GM23338 (cell line): ENCODE data around the gene HSPD1. TPM values are rescaled to one million over a fixed set of nuclear protein-coding genes. Genes with fewer than 3 reads are reported as not detected.
A peak's percentile ranks its signal among the peaks of the same experiment; 100 is the strongest.

Experiments
- ATAC-seq: fragments of 200-7000 bp; cut with Tn5 transposase; 3 replicates; pipeline ENCODE4 v1.9.1; 2020
- DNase-seq: peaks from one replicate; pipeline ENCODE4 v3.0.0-alpha.2; 2015; ENCODE audit warnings: low spot score
- H2AFZ ChIP-seq: fragments of 200-600 bp; sonication (generic); 2 replicates; pipeline ENCODE4 v1.8.0; 2016; ENCODE audit warnings: antibody characterized with exemption, mild to moderate bottlenecking, moderate library complexity
- H3F3A ChIP-seq: fragments of 200-600 bp; sonication (generic); replicated peaks from 2 replicates; pipeline ENCODE4 v1.8.0; 2017; ENCODE audit warnings: antibody characterized with exemption, mixed run types, low read depth
- H3K27ac ChIP-seq: fragments of 200-600 bp; sonication (generic); 2 replicates; pipeline ENCODE4 v1.6.1; 2016; ENCODE audit warnings: low read depth
- H3K27me3 ChIP-seq: fragments of 200-600 bp; sonication (generic); 2 replicates; pipeline ENCODE4 v1.8.0; 2016; ENCODE audit warnings: mild to moderate bottlenecking, mixed run types, moderate library complexity; ENCODE audit not compliant: insufficient read depth
- H3K36me3 ChIP-seq: fragments of 200-600 bp; sonication (generic); 2 replicates; pipeline ENCODE4 v1.8.0; 2016; ENCODE audit warnings: mild to moderate bottlenecking; ENCODE audit not compliant: insufficient read depth
- H3K4me1 ChIP-seq: fragments of 200-600 bp; sonication (generic); 2 replicates; pipeline ENCODE4 v1.8.0; 2016; ENCODE audit warnings: mild to moderate bottlenecking, moderate library complexity; ENCODE audit not compliant: insufficient read depth
- H3K4me2 ChIP-seq: fragments of 200-600 bp; sonication (generic); 2 replicates; pipeline ENCODE4 v1.7.1; 2017; ENCODE audit warnings: mixed run types
- H3K4me3 ChIP-seq: fragments of 200-600 bp; sonication (generic); 2 replicates; pipeline ENCODE4 v1.6.1; 2016; ENCODE audit warnings: mixed run types
- H3K79me2 ChIP-seq: fragments of 200-600 bp; sonication (generic); replicated peaks from 2 replicates; pipeline ENCODE4 v1.8.0; 2017; ENCODE audit warnings: mild to moderate bottlenecking; ENCODE audit not compliant: insufficient read depth
- H3K9me2 ChIP-seq: fragments of 200-600 bp; sonication (generic); 2 replicates; pipeline ENCODE4 v1.8.0; 2017; ENCODE audit not compliant: insufficient read depth
- H4K20me1 ChIP-seq: fragments of 200-600 bp; sonication (generic); replicated peaks from 2 replicates; pipeline ENCODE4 v1.8.0; 2017; ENCODE audit warnings: mild to moderate bottlenecking; ENCODE audit not compliant: insufficient read depth
- H3K27ac Mint-ChIP-seq: 2 replicates; pipeline ENCODE4 v1.8.0; 2020; ENCODE audit warnings: inconsistent platforms, mild to moderate bottlenecking, moderate library complexity, mixed read lengths
- H3K27me3 Mint-ChIP-seq: 3 replicates; pipeline ENCODE4 v1.8.0; 2022; ENCODE audit warnings: low read depth, mild to moderate bottlenecking, moderate library complexity, mixed read lengths, inconsistent platforms; ENCODE audit not compliant: insufficient read depth, poor library complexity
- H3K36me3 Mint-ChIP-seq: 3 replicates; pipeline ENCODE4 v1.8.0; 2021; ENCODE audit warnings: low read depth, mild to moderate bottlenecking, inconsistent platforms, moderate library complexity, mixed read lengths
- H3K4me1 Mint-ChIP-seq: 3 replicates; pipeline ENCODE4 v1.8.0; 2020; ENCODE audit warnings: mild to moderate bottlenecking, inconsistent platforms, mixed read lengths
- H3K4me3 Mint-ChIP-seq: 3 replicates; pipeline ENCODE4 v1.8.0; 2021; ENCODE audit warnings: moderate library complexity, mild to moderate bottlenecking, inconsistent platforms, mixed read lengths
- H3K9me3 Mint-ChIP-seq: 3 replicates; pipeline ENCODE4 v1.8.0; 2020; ENCODE audit warnings: moderate library complexity, mild to moderate bottlenecking, inconsistent platforms, mixed read lengths
- CREB1 ChIP-seq: fragments of 250-450 bp; sonication (Bioruptor Pico); IDR thresholded peaks from 2 replicates; pipeline ENCODE4 v1.5.0; 2020; ENCODE audit warnings: low read depth, mild to moderate bottlenecking, moderate library complexity
- EZH2 ChIP-seq: fragments of 200-600 bp; sonication (generic); IDR thresholded peaks from one replicate; pipeline ENCODE4 v1.8.0; 2017; ENCODE audit warnings: antibody characterized with exemption, mild to moderate bottlenecking, low read depth; ENCODE audit not compliant: unreplicated experiment
- EZH2phosphoT487 ChIP-seq: fragments of 200-600 bp; sonication (generic); IDR thresholded peaks from one replicate; pipeline ENCODE4 v1.8.1; 2018; ENCODE audit warnings: antibody characterized with exemption; ENCODE audit not compliant: unreplicated experiment
- JUNB ChIP-seq: IDR thresholded peaks from one replicate; pipeline ENCODE4 v1.6.1; 2016; ENCODE audit warnings: antibody characterized with exemption; ENCODE audit not compliant: unreplicated experiment
- POLR2AphosphoS5 ChIP-seq: IDR thresholded peaks from 2 replicates; pipeline ENCODE4 v1.6.1; 2016; ENCODE audit warnings: antibody characterized with exemption, low read depth
- REST ChIP-seq: IDR thresholded peaks from one replicate; pipeline ENCODE4 v1.6.1; 2018; ENCODE audit warnings: antibody characterized with exemption; ENCODE audit not compliant: unreplicated experiment
- STAT1 ChIP-seq: IDR thresholded peaks from one replicate; pipeline ENCODE4 v1.6.1; 2016; ENCODE audit warnings: antibody characterized with exemption; ENCODE audit not compliant: unreplicated experiment
- ZNF114 ChIP-seq: fragments of 250-450 bp; sonication (Bioruptor Pico); IDR thresholded peaks from 2 replicates; pipeline ENCODE4 v1.5.0; 2020; ENCODE audit warnings: mild to moderate bottlenecking, moderate library complexity
- polyA plus RNA-seq: library from polyadenylated mRNA; unstranded; fragments of >200 nt; fragmentation: Nextera tagmentation; extraction: Ambion mirVana; gene quantifications from 2 replicates; pipeline ENCODE4 v1.2.1, GENCODE V29; 2016
- total RNA-seq: library from RNA; depleted of rRNA; stranded (reverse); fragments of >200 nt; shearing (Covaris generic); gene quantifications from 2 replicates; pipeline ENCODE4 v1.2.3, GENCODE V29; 2014
- TF ChIP-seq, protein P1 (sequence below), 2 experiments: fragments of 200-600 bp in 1 of 2; sonication (generic) in 1 of 2; conservative IDR thresholded peaks; 2 replicates each; pipeline versions ENCODE4 v1.5.1 to v1.6.1; 2016 to 2017; ENCODE audit warnings: antibody characterized with exemption in 2 of 2, low read depth in 2 of 2, mild to moderate bottlenecking in 2 of 2, moderate library complexity in 1 of 2
- TF ChIP-seq, protein P2 (sequence below): IDR thresholded peaks from 2 replicates; pipeline ENCODE4 v1.6.1; 2016; ENCODE audit warnings: antibody characterized with exemption
- TF ChIP-seq, protein P3 (sequence below): fragments of 250-450 bp; sonication (Bioruptor Pico); IDR thresholded peaks from 2 replicates; pipeline ENCODE4 v1.5.0; 2020; ENCODE audit warnings: mild to moderate bottlenecking, moderate library complexity

HSPD1 gene
- total and polyA plus RNA-seq, 2 experiments from 2014 or later, result 880 to 1,188 TPM

DNA sequence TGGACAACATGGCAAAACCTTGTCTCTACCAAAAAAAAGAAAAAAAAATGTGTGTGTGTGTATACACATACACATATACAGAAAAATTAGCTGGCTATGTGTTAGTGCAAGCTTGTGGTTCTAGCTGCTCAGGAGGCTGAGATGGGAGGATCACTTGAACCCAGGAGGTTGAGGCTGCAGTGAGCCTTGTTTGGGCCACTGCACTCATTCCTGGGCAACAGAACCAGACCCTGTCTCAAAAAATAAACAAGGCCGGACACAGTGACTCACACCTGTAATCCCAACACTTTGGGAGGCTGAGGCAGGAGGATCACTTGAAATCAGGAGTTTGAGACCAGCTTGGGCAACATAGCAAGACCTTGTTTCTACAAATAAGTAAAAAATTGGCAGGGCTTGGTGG, 44.2 kb downstream of the HSPD1 start (continued):
- TF ChIP-seq, protein P1, sequence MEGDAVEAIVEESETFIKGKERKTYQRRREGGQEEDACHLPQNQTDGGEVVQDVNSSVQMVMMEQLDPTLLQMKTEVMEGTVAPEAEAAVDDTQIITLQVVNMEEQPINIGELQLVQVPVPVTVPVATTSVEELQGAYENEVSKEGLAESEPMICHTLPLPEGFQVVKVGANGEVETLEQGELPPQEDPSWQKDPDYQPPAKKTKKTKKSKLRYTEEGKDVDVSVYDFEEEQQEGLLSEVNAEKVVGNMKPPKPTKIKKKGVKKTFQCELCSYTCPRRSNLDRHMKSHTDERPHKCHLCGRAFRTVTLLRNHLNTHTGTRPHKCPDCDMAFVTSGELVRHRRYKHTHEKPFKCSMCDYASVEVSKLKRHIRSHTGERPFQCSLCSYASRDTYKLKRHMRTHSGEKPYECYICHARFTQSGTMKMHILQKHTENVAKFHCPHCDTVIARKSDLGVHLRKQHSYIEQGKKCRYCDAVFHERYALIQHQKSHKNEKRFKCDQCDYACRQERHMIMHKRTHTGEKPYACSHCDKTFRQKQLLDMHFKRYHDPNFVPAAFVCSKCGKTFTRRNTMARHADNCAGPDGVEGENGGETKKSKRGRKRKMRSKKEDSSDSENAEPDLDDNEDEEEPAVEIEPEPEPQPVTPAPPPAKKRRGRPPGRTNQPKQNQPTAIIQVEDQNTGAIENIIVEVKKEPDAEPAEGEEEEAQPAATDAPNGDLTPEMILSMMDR (conservative IDR thresholded peaks at IDR 0.05; ENCODE audit: low read depth in 2 of 2), result no peak
- TF ChIP-seq EZH2 (no peak), ZNF114 (CRISPR knock-in tag) (no peak), POLR2AphosphoS5 (no peak), CREB1 (CRISPR knock-in tag) (no peak), EZH2phosphoT487 (no peak), STAT1 (no peak)
- TF ChIP-seq, protein P2, sequence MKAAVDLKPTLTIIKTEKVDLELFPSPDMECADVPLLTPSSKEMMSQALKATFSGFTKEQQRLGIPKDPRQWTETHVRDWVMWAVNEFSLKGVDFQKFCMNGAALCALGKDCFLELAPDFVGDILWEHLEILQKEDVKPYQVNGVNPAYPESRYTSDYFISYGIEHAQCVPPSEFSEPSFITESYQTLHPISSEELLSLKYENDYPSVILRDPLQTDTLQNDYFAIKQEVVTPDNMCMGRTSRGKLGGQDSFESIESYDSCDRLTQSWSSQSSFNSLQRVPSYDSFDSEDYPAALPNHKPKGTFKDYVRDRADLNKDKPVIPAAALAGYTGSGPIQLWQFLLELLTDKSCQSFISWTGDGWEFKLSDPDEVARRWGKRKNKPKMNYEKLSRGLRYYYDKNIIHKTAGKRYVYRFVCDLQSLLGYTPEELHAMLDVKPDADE, result no peak

- H3K4me3 Mint-ChIP-seq, result peak overlapping the region; percentile 95
- Histone ChIP-seq H4K20me1 (peaks cover 25% of the 10 kb centered on the region), H3K79me2 (peaks cover 62% of the 10 kb centered on the region), H3K27ac (no peak overlapping the region), H2AFZ (no peak overlapping the region), H3K27me3 (no peaks in the 10 kb centered on the region), H3K4me2 (peak overlapping the region; percentile 88), H3K36me3 (peaks cover 2% of the 10 kb centered on the region), H3K4me1 (peaks cover 9% of the 10 kb centered on the region; the same call in 1 of the 2 replicates), H3K4me3 (peak overlapping the region; percentile 75), H3F3A (peaks cover 15% of the 10 kb centered on the region; the same call in 1 of the 2 replicates), H3K9me2 (no peaks in the 10 kb centered on the region)
- no peak for ATAC-seq
- no peak for DNase-seq
- H3K9me3 Mint-ChIP-seq, result no peaks in the 10 kb centered on the region; the same call in 1 of the 3 replicates
- H3K4me1 Mint-ChIP-seq, result peaks cover 9% of the 10 kb centered on the region
- H3K36me3 Mint-ChIP-seq, result no peaks in the 10 kb centered on the region; the same call in 2 of the 3 replicates
- H3K27ac Mint-ChIP-seq, result peak overlapping the region; percentile 39; the same call in 1 of the 2 replicates
- peaks cover 2% of the 10 kb centered on the region for H3K27me3 Mint-ChIP-seq
- TF ChIP-seq, protein P2, result no peak
- TF ChIP-seq REST (no peak), CREB1 (CRISPR knock-in tag) (no peak), EZH2phosphoT487 (no peak), JUNB (no peak), EZH2 (no peak)
- TF ChIP-seq, protein P3, sequence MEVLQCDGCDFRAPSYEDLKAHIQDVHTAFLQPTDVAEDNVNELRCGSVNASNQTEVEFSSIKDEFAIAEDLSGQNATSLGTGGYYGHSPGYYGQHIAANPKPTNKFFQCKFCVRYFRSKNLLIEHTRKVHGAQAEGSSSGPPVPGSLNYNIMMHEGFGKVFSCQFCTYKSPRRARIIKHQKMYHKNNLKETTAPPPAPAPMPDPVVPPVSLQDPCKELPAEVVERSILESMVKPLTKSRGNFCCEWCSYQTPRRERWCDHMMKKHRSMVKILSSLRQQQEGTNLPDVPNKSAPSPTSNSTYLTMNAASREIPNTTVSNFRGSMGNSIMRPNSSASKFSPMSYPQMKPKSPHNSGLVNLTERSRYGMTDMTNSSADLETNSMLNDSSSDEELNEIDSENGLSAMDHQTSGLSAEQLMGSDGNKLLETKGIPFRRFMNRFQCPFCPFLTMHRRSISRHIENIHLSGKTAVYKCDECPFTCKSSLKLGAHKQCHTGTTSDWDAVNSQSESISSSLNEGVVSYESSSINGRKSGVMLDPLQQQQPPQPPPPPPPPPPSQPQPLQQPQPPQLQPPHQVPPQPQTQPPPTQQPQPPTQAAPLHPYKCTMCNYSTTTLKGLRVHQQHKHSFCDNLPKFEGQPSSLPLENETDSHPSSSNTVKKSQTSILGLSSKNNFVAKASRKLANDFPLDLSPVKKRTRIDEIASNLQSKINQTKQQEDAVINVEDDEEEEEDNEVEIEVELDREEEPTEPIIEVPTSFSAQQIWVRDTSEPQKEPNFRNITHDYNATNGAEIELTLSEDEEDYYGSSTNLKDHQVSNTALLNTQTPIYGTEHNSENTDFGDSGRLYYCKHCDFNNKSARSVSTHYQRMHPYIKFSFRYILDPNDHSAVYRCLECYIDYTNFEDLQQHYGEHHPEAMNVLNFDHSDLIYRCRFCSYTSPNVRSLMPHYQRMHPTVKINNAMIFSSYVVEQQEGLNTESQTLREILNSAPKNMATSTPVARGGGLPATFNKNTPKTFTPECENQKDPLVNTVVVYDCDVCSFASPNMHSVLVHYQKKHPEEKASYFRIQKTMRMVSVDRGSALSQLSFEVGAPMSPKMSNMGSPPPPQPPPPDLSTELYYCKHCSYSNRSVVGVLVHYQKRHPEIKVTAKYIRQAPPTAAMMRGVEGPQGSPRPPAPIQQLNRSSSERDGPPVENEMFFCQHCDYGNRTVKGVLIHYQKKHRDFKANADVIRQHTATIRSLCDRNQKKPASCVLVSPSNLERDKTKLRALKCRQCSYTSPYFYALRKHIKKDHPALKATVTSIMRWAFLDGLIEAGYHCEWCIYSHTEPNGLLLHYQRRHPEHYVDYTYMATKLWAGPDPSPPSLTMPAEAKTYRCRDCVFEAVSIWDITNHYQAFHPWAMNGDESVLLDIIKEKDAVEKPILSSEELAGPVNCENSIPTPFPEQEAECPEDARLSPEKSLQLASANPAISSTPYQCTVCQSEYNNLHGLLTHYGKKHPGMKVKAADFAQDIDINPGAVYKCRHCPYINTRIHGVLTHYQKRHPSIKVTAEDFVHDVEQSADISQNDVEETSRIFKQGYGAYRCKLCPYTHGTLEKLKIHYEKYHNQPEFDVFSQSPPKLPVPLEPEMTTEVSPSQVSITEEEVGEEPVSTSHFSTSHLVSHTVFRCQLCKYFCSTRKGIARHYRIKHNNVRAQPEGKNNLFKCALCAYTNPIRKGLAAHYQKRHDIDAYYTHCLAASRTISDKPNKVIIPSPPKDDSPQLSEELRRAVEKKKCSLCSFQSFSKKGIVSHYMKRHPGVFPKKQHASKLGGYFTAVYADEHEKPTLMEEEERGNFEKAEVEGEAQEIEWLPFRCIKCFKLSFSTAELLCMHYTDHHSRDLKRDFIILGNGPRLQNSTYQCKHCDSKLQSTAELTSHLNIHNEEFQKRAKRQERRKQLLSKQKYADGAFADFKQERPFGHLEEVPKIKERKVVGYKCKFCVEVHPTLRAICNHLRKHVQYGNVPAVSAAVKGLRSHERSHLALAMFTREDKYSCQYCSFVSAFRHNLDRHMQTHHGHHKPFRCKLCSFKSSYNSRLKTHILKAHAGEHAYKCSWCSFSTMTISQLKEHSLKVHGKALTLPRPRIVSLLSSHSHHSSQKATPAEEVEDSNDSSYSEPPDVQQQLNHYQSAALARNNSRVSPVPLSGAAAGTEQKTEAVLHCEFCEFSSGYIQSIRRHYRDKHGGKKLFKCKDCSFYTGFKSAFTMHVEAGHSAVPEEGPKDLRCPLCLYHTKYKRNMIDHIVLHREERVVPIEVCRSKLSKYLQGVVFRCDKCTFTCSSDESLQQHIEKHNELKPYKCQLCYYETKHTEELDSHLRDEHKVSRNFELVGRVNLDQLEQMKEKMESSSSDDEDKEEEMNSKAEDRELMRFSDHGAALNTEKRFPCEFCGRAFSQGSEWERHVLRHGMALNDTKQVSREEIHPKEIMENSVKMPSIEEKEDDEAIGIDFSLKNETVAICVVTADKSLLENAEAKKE (CRISPR knock-in tag), result no peak
Observed at GRCh38 chr2:197454923-197455322, 44.7 kb downstream of the HSPD1 start.
